Inflammatory macrophage treated with lipopolysaccharide for 1 hour (primary cell): ENCODE results near the gene TNFRSF1B.
A peak's percentile ranks its signal among the peaks of the same experiment; 100 is the strongest.

Experiments used
- DNase-seq, 2 donors: peaks; one replicate each; pipeline ENCODE4 v3.0.0-alpha.2; 2020 to 2022

Gene TNFRSF1B

GRCh38 chr1:12176298-12177118 is 9.7 kb downstream of the TNFRSF1B start:
- DNase-seq = no peak

- no peak for DNase-seq
Measured at GRCh38 chr1:12177156-12177998, 10.6 kb downstream of the TNFRSF1B start.

- peak; percentile 74 to 83 for DNase-seq
Measured at GRCh38 chr1:12177999-12178441, 11.2 kb downstream of the TNFRSF1B start.

- DNase-seq = no peak
Measured at GRCh38 chr1:12178511-12178910, 11.7 kb downstream of the TNFRSF1B start.

- DNase-seq = peak; percentile 45 to 62
Measured at GRCh38 chr1:12179111-12179519, 12.3 kb downstream of the TNFRSF1B start.

- no peak for DNase-seq
Measured at GRCh38 chr1:12179676-12180075, 12.9 kb downstream of the TNFRSF1B start.

GRCh38 chr1:12180315-12180714 is 13.5 kb downstream of the TNFRSF1B start:
- peak; percentile 56 to 63 for DNase-seq

- DNase-seq = no peak
Measured at GRCh38 chr1:12180903-12181302, 14.1 kb downstream of the TNFRSF1B start.

GRCh38 chr1:12181568-12181967 is 14.8 kb downstream of the TNFRSF1B start:
- DNase-seq = no peak

- DNase-seq = no peak
Measured at GRCh38 chr1:12182410-12182984, 15.7 kb downstream of the TNFRSF1B start.

GRCh38 chr1:12183095-12183794 is 16.5 kb downstream of the TNFRSF1B start:
- DNase-seq = no peak

GRCh38 chr1:12184008-12184681 is 17.4 kb downstream of the TNFRSF1B start:
- peak; percentile 77 to 86 for DNase-seq

- DNase-seq = no peak
Measured at GRCh38 chr1:12185036-12185917, 18.5 kb downstream of the TNFRSF1B start.

GRCh38 chr1:12185918-12186678 is 19.3 kb downstream of the TNFRSF1B start:
- DNase-seq = no peak

GRCh38 chr1:12186679-12186985 is 19.8 kb downstream of the TNFRSF1B start:
- no peak for DNase-seq

GRCh38 chr1:12188115-12188514 is 21.3 kb downstream of the TNFRSF1B start:
- DNase-seq = no peak

- no peak for DNase-seq
Measured at GRCh38 chr1:12188657-12189327, 22.0 kb downstream of the TNFRSF1B start.

GRCh38 chr1:12189328-12189682 is 22.5 kb downstream of the TNFRSF1B start:
- DNase-seq = no peak

- DNase-seq = no peak
Measured at GRCh38 chr1:12191242-12192032, 24.6 kb downstream of the TNFRSF1B start.
